ENCODE data around the gene EXOC2.

Gene EXOC2

DNA sequence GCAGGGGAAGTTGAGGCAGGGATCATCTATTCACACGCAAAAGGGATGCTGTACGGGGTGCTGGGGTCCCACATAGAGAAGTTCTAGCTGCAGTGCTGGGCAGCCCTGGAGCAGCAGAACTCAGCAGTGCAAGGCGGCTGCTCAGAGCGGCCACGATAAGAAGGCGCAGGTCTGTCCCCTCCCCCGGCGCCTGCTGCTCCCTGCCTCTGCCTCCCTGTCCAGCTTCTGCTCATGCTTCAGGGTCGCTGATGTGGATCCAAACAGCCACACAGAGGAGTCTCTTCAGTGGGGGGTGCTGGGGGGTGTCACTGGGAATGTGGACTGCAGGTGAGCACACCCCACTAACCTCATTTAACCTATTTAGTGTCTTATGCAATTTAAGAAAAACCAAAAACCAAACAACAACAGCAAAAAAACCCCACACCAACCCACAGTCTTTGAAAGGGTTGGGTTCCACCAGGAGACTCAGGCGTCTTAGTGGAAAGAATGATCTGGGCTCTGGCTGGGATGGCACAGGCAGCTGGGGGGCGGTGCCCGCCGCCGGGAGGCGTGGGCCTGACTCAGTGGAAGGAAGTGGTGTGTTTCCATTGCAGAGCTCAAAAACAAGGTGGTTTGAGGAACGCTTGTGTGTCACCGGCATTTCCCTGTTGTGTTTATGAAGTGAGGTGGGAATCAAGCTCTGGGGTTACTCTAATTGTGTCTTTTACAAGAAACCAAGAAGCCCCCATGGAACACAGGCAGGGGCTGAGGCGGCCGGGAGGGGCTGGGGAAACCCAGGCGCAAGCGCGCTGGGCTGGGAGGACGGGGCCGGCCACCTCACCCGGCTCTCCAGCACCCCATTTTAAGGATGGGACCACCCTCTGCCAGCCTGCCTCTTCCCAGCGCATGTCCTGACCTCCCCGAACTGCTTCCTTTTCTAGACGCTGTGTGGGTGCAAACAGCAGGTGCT, 246.2 kb downstream of the EXOC2 start:
- no peak for TF ChIP-seq ISL1 (CRISPR knock-in tag; IDR thresholded peaks at IDR 0.05)
- TF ChIP-seq OSR1 (CRISPR knock-in tag; IDR thresholded peaks at IDR 0.05) = no peak
- no peak for TF ChIP-seq ZFP3 (CRISPR knock-in tag; IDR thresholded peaks at IDR 0.05)
- no peak for TF ChIP-seq GLIS3 (CRISPR knock-in tag; IDR thresholded peaks at IDR 0.05)
- TF ChIP-seq ZFP30 (CRISPR knock-in tag; IDR thresholded peaks at IDR 0.05) = no peak
- TF ChIP-seq BACH2 (CRISPR knock-in tag; IDR thresholded peaks at IDR 0.05; ENCODE audit: borderline replicate concordance) = no peak
- TF ChIP-seq, protein P1, sequence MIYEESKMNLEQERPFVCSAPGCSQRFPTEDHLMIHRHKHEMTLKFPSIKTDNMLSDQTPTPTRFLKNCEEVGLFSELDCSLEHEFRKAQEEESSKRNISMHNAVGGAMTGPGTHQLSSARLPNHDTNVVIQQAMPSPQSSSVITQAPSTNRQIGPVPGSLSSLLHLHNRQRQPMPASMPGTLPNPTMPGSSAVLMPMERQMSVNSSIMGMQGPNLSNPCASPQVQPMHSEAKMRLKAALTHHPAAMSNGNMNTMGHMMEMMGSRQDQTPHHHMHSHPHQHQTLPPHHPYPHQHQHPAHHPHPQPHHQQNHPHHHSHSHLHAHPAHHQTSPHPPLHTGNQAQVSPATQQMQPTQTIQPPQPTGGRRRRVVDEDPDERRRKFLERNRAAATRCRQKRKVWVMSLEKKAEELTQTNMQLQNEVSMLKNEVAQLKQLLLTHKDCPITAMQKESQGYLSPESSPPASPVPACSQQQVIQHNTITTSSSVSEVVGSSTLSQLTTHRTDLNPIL (CRISPR knock-in tag; IDR thresholded peaks at IDR 0.05; ENCODE audit: low read depth) = no peak
- TF ChIP-seq, protein P2, sequence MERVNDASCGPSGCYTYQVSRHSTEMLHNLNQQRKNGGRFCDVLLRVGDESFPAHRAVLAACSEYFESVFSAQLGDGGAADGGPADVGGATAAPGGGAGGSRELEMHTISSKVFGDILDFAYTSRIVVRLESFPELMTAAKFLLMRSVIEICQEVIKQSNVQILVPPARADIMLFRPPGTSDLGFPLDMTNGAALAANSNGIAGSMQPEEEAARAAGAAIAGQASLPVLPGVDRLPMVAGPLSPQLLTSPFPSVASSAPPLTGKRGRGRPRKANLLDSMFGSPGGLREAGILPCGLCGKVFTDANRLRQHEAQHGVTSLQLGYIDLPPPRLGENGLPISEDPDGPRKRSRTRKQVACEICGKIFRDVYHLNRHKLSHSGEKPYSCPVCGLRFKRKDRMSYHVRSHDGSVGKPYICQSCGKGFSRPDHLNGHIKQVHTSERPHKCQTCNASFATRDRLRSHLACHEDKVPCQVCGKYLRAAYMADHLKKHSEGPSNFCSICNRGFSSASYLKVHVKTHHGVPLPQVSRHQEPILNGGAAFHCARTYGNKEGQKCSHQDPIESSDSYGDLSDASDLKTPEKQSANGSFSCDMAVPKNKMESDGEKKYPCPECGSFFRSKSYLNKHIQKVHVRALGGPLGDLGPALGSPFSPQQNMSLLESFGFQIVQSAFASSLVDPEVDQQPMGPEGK (CRISPR knock-in tag; IDR thresholded peaks at IDR 0.05; ENCODE audit: borderline replicate concordance) = no peak
- TF ChIP-seq ZNF8 (CRISPR knock-in tag; IDR thresholded peaks at IDR 0.05) = no peak
- no peak for TF ChIP-seq SNAI2 (CRISPR knock-in tag; IDR thresholded peaks at IDR 0.05)
- no peak for TF ChIP-seq RARB (CRISPR knock-in tag; IDR thresholded peaks at IDR 0.05)
- no peak for TF ChIP-seq ARNTL (CRISPR knock-in tag; IDR thresholded peaks at IDR 0.05; ENCODE audit: borderline replicate concordance, low read depth)
- TF ChIP-seq TOX (CRISPR knock-in tag; IDR thresholded peaks at IDR 0.05; ENCODE audit: borderline replicate concordance) = no peak
- TF ChIP-seq, protein P3, sequence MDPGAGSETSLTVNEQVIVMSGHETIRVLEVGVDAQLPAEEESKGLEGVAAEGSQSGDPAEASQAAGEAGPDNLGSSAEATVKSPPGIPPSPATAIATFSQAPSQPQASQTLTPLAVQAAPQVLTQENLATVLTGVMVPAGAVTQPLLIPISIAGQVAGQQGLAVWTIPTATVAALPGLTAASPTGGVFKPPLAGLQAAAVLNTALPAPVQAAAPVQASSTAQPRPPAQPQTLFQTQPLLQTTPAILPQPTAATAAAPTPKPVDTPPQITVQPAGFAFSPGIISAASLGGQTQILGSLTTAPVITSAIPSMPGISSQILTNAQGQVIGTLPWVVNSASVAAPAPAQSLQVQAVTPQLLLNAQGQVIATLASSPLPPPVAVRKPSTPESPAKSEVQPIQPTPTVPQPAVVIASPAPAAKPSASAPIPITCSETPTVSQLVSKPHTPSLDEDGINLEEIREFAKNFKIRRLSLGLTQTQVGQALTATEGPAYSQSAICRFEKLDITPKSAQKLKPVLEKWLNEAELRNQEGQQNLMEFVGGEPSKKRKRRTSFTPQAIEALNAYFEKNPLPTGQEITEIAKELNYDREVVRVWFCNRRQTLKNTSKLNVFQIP (CRISPR knock-in tag; IDR thresholded peaks at IDR 0.05; ENCODE audit: borderline replicate concordance, low read depth) = no peak

DNA sequence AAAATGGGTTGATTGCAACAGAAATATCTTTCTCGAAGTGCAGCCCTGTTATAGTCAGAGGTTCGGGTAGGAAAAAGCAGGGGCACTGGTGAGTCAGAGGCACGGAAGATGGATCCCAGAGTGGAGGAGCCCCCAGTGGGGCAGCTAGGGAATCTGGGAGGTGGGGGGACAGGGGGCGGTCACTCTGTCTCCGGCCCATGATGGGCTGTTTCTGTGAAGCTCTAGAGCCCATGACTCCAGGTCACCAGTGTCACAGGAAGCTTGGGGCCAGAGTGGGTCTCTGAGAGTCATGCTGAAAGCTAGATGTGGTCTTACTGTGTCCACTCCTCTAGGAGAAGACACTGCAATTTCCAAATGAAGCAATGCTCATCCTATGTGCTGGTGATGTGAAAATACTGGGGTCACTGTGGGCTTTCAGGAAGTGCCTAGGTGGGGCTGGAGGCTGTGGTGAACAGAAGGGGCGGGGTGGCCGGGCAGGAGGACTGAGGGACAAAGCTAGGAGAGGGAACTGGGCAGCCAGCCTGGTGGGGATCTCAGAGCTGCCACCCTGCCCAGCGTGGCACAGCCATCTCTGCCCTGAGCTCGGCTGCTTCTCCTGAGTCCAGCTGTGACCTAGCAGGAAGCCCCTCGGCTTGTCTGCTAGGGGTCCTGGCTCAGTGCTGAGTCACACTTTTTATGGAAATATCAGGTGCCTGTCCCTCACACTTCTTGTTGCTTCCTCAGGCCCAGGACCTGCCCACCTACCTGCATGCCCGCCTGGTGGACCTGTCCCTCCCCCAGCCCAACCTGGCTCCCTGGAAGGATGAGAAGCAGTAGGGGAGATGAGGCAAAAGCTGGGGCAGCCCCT, 247.1 kb downstream of the EXOC2 start:
- TF ChIP-seq, protein P3 (CRISPR knock-in tag; IDR thresholded peaks at IDR 0.05; ENCODE audit: borderline replicate concordance, low read depth) = no peak
- no peak for TF ChIP-seq ZFP3 (CRISPR knock-in tag; IDR thresholded peaks at IDR 0.05)
- no peak for TF ChIP-seq ZNF565 (CRISPR knock-in tag; conservative IDR thresholded peaks at IDR 0.05; ENCODE audit: low read depth)
- TF ChIP-seq ZC3H10 (CRISPR knock-in tag; IDR thresholded peaks at IDR 0.05) = no peak
- TF ChIP-seq SNAI2 (CRISPR knock-in tag; IDR thresholded peaks at IDR 0.05) = no peak
- TF ChIP-seq RARB (CRISPR knock-in tag; IDR thresholded peaks at IDR 0.05) = no peak
- no peak for TF ChIP-seq TOX (CRISPR knock-in tag; IDR thresholded peaks at IDR 0.05; ENCODE audit: borderline replicate concordance)
- TF ChIP-seq PPARA (CRISPR knock-in tag; IDR thresholded peaks at IDR 0.05; ENCODE audit: borderline replicate concordance) = no peak
- TF ChIP-seq ZNF70 (CRISPR knock-in tag; IDR thresholded peaks at IDR 0.05) = no peak
- TF ChIP-seq, protein P2 (CRISPR knock-in tag; IDR thresholded peaks at IDR 0.05; ENCODE audit: borderline replicate concordance) = no peak
- TF ChIP-seq, protein P1 (CRISPR knock-in tag; IDR thresholded peaks at IDR 0.05; ENCODE audit: low read depth) = no peak
- TF ChIP-seq, protein P4, sequence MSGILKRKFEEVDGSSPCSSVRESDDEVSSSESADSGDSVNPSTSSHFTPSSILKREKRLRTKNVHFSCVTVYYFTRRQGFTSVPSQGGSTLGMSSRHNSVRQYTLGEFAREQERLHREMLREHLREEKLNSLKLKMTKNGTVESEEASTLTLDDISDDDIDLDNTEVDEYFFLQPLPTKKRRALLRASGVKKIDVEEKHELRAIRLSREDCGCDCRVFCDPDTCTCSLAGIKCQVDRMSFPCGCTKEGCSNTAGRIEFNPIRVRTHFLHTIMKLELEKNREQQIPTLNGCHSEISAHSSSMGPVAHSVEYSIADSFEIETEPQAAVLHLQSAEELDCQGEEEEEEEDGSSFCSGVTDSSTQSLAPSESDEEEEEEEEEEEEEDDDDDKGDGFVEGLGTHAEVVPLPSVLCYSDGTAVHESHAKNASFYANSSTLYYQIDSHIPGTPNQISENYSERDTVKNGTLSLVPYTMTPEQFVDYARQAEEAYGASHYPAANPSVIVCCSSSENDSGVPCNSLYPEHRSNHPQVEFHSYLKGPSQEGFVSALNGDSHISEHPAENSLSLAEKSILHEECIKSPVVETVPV (CRISPR knock-in tag; IDR thresholded peaks at IDR 0.05) = no peak
- no peak for TF ChIP-seq ZNF8 (CRISPR knock-in tag; IDR thresholded peaks at IDR 0.05)
- no peak for TF ChIP-seq ARNTL (CRISPR knock-in tag; IDR thresholded peaks at IDR 0.05; ENCODE audit: borderline replicate concordance, low read depth)
- no peak for TF ChIP-seq BACH2 (CRISPR knock-in tag; IDR thresholded peaks at IDR 0.05; ENCODE audit: borderline replicate concordance)
- no peak for TF ChIP-seq ZFP30 (CRISPR knock-in tag; IDR thresholded peaks at IDR 0.05)
- no peak for TF ChIP-seq OSR1 (CRISPR knock-in tag; IDR thresholded peaks at IDR 0.05)
- TF ChIP-seq TCF4 (CRISPR knock-in tag; IDR thresholded peaks at IDR 0.05; ENCODE audit: borderline replicate concordance) = no peak
- no peak for ATAC-seq

More for the DNA sequence above, 246.2 kb downstream of the EXOC2 start:
- ATAC-seq = no peak

All from SK-N-SH treated with all-trans-retinoic acid at 6 μM for 48 hours (cell line).